GM23338 (cell line): ENCODE results near the gene TAF15. TPM values are rescaled to one million over a fixed set of nuclear protein-coding genes. Genes with fewer than 3 reads are reported as not detected.

ENCODE experiments used
- ATAC-seq: fragments of 200-7000 bp; cut with Tn5 transposase; 3 replicates; pipeline ENCODE4 v1.9.1; 2020
- DNase-seq: peaks from one replicate; pipeline ENCODE4 v3.0.0-alpha.2; 2015; ENCODE audit warnings: low spot score
- H2AFZ ChIP-seq: fragments of 200-600 bp; sonication (generic); 2 replicates; pipeline ENCODE4 v1.8.0; 2016; ENCODE audit warnings: antibody characterized with exemption, mild to moderate bottlenecking, moderate library complexity
- H3F3A ChIP-seq: fragments of 200-600 bp; sonication (generic); replicated peaks from 2 replicates; pipeline ENCODE4 v1.8.0; 2017; ENCODE audit warnings: antibody characterized with exemption, mixed run types, low read depth
- H3K27ac ChIP-seq: fragments of 200-600 bp; sonication (generic); 2 replicates; pipeline ENCODE4 v1.6.1; 2016; ENCODE audit warnings: low read depth
- H3K27me3 ChIP-seq: fragments of 200-600 bp; sonication (generic); 2 replicates; pipeline ENCODE4 v1.8.0; 2016; ENCODE audit warnings: mild to moderate bottlenecking, mixed run types, moderate library complexity; ENCODE audit not compliant: insufficient read depth
- H3K36me3 ChIP-seq: fragments of 200-600 bp; sonication (generic); 2 replicates; pipeline ENCODE4 v1.8.0; 2016; ENCODE audit warnings: mild to moderate bottlenecking; ENCODE audit not compliant: insufficient read depth
- H3K4me1 ChIP-seq: fragments of 200-600 bp; sonication (generic); 2 replicates; pipeline ENCODE4 v1.8.0; 2016; ENCODE audit warnings: mild to moderate bottlenecking, moderate library complexity; ENCODE audit not compliant: insufficient read depth
- H3K4me2 ChIP-seq: fragments of 200-600 bp; sonication (generic); 2 replicates; pipeline ENCODE4 v1.7.1; 2017; ENCODE audit warnings: mixed run types
- H3K4me3 ChIP-seq: fragments of 200-600 bp; sonication (generic); 2 replicates; pipeline ENCODE4 v1.6.1; 2016; ENCODE audit warnings: mixed run types
- H3K79me2 ChIP-seq: fragments of 200-600 bp; sonication (generic); replicated peaks from 2 replicates; pipeline ENCODE4 v1.8.0; 2017; ENCODE audit warnings: mild to moderate bottlenecking; ENCODE audit not compliant: insufficient read depth
- H3K9me2 ChIP-seq: fragments of 200-600 bp; sonication (generic); 2 replicates; pipeline ENCODE4 v1.8.0; 2017; ENCODE audit not compliant: insufficient read depth
- H4K20me1 ChIP-seq: fragments of 200-600 bp; sonication (generic); replicated peaks from 2 replicates; pipeline ENCODE4 v1.8.0; 2017; ENCODE audit warnings: mild to moderate bottlenecking; ENCODE audit not compliant: insufficient read depth
- H3K27ac Mint-ChIP-seq: 2 replicates; pipeline ENCODE4 v1.8.0; 2020; ENCODE audit warnings: inconsistent platforms, mild to moderate bottlenecking, moderate library complexity, mixed read lengths
- H3K27me3 Mint-ChIP-seq: 3 replicates; pipeline ENCODE4 v1.8.0; 2022; ENCODE audit warnings: low read depth, mild to moderate bottlenecking, moderate library complexity, mixed read lengths, inconsistent platforms; ENCODE audit not compliant: insufficient read depth, poor library complexity
- H3K36me3 Mint-ChIP-seq: 3 replicates; pipeline ENCODE4 v1.8.0; 2021; ENCODE audit warnings: low read depth, mild to moderate bottlenecking, inconsistent platforms, moderate library complexity, mixed read lengths
- H3K4me1 Mint-ChIP-seq: 3 replicates; pipeline ENCODE4 v1.8.0; 2020; ENCODE audit warnings: mild to moderate bottlenecking, inconsistent platforms, mixed read lengths
- H3K4me3 Mint-ChIP-seq: 3 replicates; pipeline ENCODE4 v1.8.0; 2021; ENCODE audit warnings: moderate library complexity, mild to moderate bottlenecking, inconsistent platforms, mixed read lengths
- H3K9me3 Mint-ChIP-seq: 3 replicates; pipeline ENCODE4 v1.8.0; 2020; ENCODE audit warnings: moderate library complexity, mild to moderate bottlenecking, inconsistent platforms, mixed read lengths
- CREB1 ChIP-seq: fragments of 250-450 bp; sonication (Bioruptor Pico); IDR thresholded peaks from 2 replicates; pipeline ENCODE4 v1.5.0; 2020; ENCODE audit warnings: low read depth, mild to moderate bottlenecking, moderate library complexity
- CTCF ChIP-seq, 2 experiments: fragments of 200-600 bp in 1 of 2; sonication (generic) in 1 of 2; conservative IDR thresholded peaks; 2 replicates each; pipeline versions ENCODE4 v1.5.1 to v1.6.1; 2016 to 2017; ENCODE audit warnings: antibody characterized with exemption in 2 of 2, low read depth in 2 of 2, mild to moderate bottlenecking in 2 of 2, moderate library complexity in 1 of 2
- ETS1 ChIP-seq: IDR thresholded peaks from 2 replicates; pipeline ENCODE4 v1.6.1; 2016; ENCODE audit warnings: antibody characterized with exemption
- EZH2 ChIP-seq: fragments of 200-600 bp; sonication (generic); IDR thresholded peaks from one replicate; pipeline ENCODE4 v1.8.0; 2017; ENCODE audit warnings: antibody characterized with exemption, mild to moderate bottlenecking, low read depth; ENCODE audit not compliant: unreplicated experiment
- EZH2phosphoT487 ChIP-seq: fragments of 200-600 bp; sonication (generic); IDR thresholded peaks from one replicate; pipeline ENCODE4 v1.8.1; 2018; ENCODE audit warnings: antibody characterized with exemption; ENCODE audit not compliant: unreplicated experiment
- JUNB ChIP-seq: IDR thresholded peaks from one replicate; pipeline ENCODE4 v1.6.1; 2016; ENCODE audit warnings: antibody characterized with exemption; ENCODE audit not compliant: unreplicated experiment
- NANOG ChIP-seq: IDR thresholded peaks from 2 replicates; pipeline ENCODE4 v1.6.1; 2016; ENCODE audit warnings: antibody characterized with exemption, borderline replicate concordance
- POLR2AphosphoS5 ChIP-seq: IDR thresholded peaks from 2 replicates; pipeline ENCODE4 v1.6.1; 2016; ENCODE audit warnings: antibody characterized with exemption, low read depth
- REST ChIP-seq: IDR thresholded peaks from one replicate; pipeline ENCODE4 v1.6.1; 2018; ENCODE audit warnings: antibody characterized with exemption; ENCODE audit not compliant: unreplicated experiment
- STAT1 ChIP-seq: IDR thresholded peaks from one replicate; pipeline ENCODE4 v1.6.1; 2016; ENCODE audit warnings: antibody characterized with exemption; ENCODE audit not compliant: unreplicated experiment
- ZNF114 ChIP-seq: fragments of 250-450 bp; sonication (Bioruptor Pico); IDR thresholded peaks from 2 replicates; pipeline ENCODE4 v1.5.0; 2020; ENCODE audit warnings: mild to moderate bottlenecking, moderate library complexity
- ZNF331 ChIP-seq: fragments of 250-450 bp; sonication (Bioruptor Pico); IDR thresholded peaks from 2 replicates; pipeline ENCODE4 v1.5.0; 2020; ENCODE audit warnings: low read depth, mild to moderate bottlenecking, moderate library complexity
- ZNF462 ChIP-seq: fragments of 250-450 bp; sonication (Bioruptor Pico); IDR thresholded peaks from 2 replicates; pipeline ENCODE4 v1.5.0; 2020; ENCODE audit warnings: mild to moderate bottlenecking, moderate library complexity
- polyA plus RNA-seq: library from polyadenylated mRNA; unstranded; fragments of >200 nt; fragmentation: Nextera tagmentation; extraction: Ambion mirVana; gene quantifications from 2 replicates; pipeline ENCODE4 v1.2.1, GENCODE V29; 2016
- total RNA-seq: library from RNA; depleted of rRNA; stranded (reverse); fragments of >200 nt; shearing (Covaris generic); gene quantifications from 2 replicates; pipeline ENCODE4 v1.2.3, GENCODE V29; 2014

Gene TAF15
- total and polyA plus RNA-seq, 2 experiments from 2014 or later, result 33.8 to 109 TPM

- no peaks in the 10 kb centered on the region for H3K4me1 Mint-ChIP-seq
- no peaks in the 10 kb centered on the region for H3K9me2 ChIP-seq
- peaks cover 76% of the 10 kb centered on the region for H3K36me3 ChIP-seq
- no peak overlapping the region for H3K27ac Mint-ChIP-seq
- H3K9me3 Mint-ChIP-seq, result no peaks in the 10 kb centered on the region
- peaks cover 96% of the 10 kb centered on the region for H3K36me3 Mint-ChIP-seq
- 0 out of 2 replicates have a peak, but pooled peaks cover 4% of the 10 kb centered on the region for H3F3A ChIP-seq
- DNase-seq (no peak), ATAC-seq (no peak)
- no peak for TF ChIP-seq REST
- no peak for TF ChIP-seq EZH2phosphoT487
- no peak for TF ChIP-seq EZH2
- no peak for TF ChIP-seq STAT1
- TF ChIP-seq JUNB, result no peak
- TF ChIP-seq ZNF331 (CRISPR knock-in tag), result no peak
- no peak for TF ChIP-seq CTCF (conservative IDR thresholded peaks at IDR 0.05; ENCODE audit: low read depth in 2 of 2)
- TF ChIP-seq ETS1, result no peak
- no peak for TF ChIP-seq CREB1 (CRISPR knock-in tag)
- TF ChIP-seq NANOG, result no peak
- TF ChIP-seq POLR2AphosphoS5, result no peak
- no peak for TF ChIP-seq ZNF114 (CRISPR knock-in tag)
- no peak for TF ChIP-seq ZNF462 (CRISPR knock-in tag)
- peaks cover 79% of the 10 kb centered on the region for H3K79me2 ChIP-seq
- H3K27me3 ChIP-seq, result no peaks in the 10 kb centered on the region
- no peaks in the 10 kb centered on the region for H3K4me1 ChIP-seq
- H4K20me1 ChIP-seq, result peaks cover 40% of the 10 kb centered on the region
- no peak overlapping the region for H3K4me2 ChIP-seq
- no peak overlapping the region for H2AFZ ChIP-seq
- H3K4me3 Mint-ChIP-seq, result no peak overlapping the region
- H3K27ac ChIP-seq, result no peak overlapping the region
- H3K4me3 ChIP-seq, result no peak overlapping the region
- H3K27me3 Mint-ChIP-seq, result no peaks in the 10 kb centered on the region
Observed at GRCh38 chr17:35825206-35825605, 15.9 kb downstream of the TAF15 start.
